RPMI7951 (cell line): ENCODE data around the gene ROGDI. TPM values are rescaled to one million over a fixed set of nuclear protein-coding genes. Genes with fewer than 3 reads are reported as not detected.

Source experiments
- total RNA-seq: library from RNA; depleted of rRNA; stranded (reverse); fragments of >200 nt; shearing (Covaris generic); gene quantifications from 2 replicates; pipeline ENCODE4 v1.2.3, GENCODE V29; 2014; rRNA removed

Gene ROGDI
- total RNA-seq, 1 experiment from 2014 or later: 13.1 TPM

Other genes starting within 250 kb of the ROGDI start
- gene C16orf96, start 246.3 kb downstream of the ROGDI start, total RNA-seq: not detected in 2 replicates
- 3.3 and 4.7 TPM in 2 replicates for gene UBALD1, start 187.7 kb downstream of the ROGDI start, total RNA-seq
- 10.4 and 18.3 TPM in 2 replicates for gene MGRN1, start 177.8 kb downstream of the ROGDI start, total RNA-seq
- 28.7 and 45.3 TPM in 2 replicates for gene NUDT16L1, start 109.1 kb downstream of the ROGDI start, total RNA-seq
- 8.9 and 10.6 TPM in 2 replicates for gene ANKS3, start 68.4 kb downstream of the ROGDI start, total RNA-seq
- 0.36 and 0.49 TPM in 2 replicates for gene DNAAF8, start 68.1 kb downstream of the ROGDI start, total RNA-seq
- gene ZNF500, start 35.5 kb downstream of the ROGDI start, total RNA-seq: 5.2 and 5.4 TPM in 2 replicates
- not detected in 2 replicates for gene SEPTIN12, start 14.3 kb downstream of the ROGDI start, total RNA-seq
- gene SMIM22, start 7.3 kb downstream of the ROGDI start, total RNA-seq: not detected in 2 replicates
- gene GLYR1, start 44.7 kb upstream of the ROGDI start, total RNA-seq: 17.8 and 21.4 TPM in 2 replicates
- gene UBN1, start 44.8 kb upstream of the ROGDI start, total RNA-seq: 16.5 and 19.7 TPM in 2 replicates
- 0.12 and 0.20 TPM in 2 replicates for gene PPL, start 134.5 kb upstream of the ROGDI start, total RNA-seq
- not detected in 2 replicates for gene SEC14L5, start 155.7 kb upstream of the ROGDI start, total RNA-seq
- 11.8 and 13.9 TPM in 2 replicates for gene NAGPA, start 231.3 kb upstream of the ROGDI start, total RNA-seq